ENCODE measurements around the gene NSMF.

Gene NSMF

DNA sequence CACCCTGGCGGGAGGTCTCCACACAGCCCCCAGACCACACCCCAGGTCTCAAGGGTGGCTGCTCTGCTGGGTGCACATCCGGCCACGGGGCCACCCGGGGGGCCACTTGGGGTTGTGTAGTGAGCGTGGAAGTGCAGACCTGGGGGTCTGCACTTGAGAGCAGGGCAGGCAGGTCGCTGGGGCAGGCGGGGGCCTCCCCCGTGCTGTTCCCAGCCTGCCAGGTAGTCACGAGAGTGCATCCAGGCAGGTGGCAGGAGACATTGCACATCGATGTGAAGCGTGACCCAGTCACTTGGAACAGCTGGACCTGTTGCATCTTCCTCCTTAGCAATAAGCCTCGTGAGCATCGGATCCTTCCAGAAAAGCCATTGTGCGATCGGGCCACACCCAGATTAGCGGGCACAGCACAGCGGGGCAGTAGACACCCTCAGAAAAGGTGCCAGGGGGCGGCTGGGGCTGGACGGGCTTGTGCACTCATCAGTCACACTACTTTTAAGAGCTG is 13.2 kb downstream of the NSMF start:
- no peak for TF ChIP-seq POLR2A (IDR thresholded peaks at IDR 0.05; ENCODE audit: low read length)
- no peak for TF ChIP-seq GATA1 (IDR thresholded peaks at IDR 0.05; ENCODE audit: low read depth, low read length)
- DNase-seq = no peak

DNA sequence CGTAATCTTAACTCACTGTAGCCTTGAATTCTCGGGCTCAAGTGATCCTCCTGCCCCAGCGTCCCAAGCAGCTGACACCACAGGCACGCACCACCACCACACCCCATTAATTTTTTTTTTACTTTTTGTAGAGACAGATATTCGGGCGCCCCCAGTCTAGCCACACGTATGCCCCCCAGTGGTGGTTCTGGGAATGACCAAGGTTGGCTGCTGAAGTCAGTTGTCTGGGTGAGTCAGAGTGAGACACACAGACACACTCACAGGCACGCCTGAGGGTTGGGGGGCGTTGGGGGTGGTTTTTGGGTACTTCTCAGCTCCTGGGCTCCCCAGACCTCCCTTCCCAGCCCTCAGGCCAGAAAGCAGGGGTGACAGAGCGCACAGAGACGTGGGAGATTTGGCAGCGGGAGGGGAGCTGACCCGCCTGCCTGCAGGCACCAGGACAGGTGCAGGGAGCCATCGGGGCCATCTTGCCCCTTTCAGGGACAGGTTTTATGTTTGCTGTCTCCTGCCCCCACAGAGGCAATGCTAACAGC is 13.8 kb downstream of the NSMF start:
- TF ChIP-seq GATA1 (IDR thresholded peaks at IDR 0.05; ENCODE audit: low read depth, low read length) (no peak), POLR2A (IDR thresholded peaks at IDR 0.05; ENCODE audit: low read length) (no peak)
- peak; percentile 82 to 89 for DNase-seq

DNA sequence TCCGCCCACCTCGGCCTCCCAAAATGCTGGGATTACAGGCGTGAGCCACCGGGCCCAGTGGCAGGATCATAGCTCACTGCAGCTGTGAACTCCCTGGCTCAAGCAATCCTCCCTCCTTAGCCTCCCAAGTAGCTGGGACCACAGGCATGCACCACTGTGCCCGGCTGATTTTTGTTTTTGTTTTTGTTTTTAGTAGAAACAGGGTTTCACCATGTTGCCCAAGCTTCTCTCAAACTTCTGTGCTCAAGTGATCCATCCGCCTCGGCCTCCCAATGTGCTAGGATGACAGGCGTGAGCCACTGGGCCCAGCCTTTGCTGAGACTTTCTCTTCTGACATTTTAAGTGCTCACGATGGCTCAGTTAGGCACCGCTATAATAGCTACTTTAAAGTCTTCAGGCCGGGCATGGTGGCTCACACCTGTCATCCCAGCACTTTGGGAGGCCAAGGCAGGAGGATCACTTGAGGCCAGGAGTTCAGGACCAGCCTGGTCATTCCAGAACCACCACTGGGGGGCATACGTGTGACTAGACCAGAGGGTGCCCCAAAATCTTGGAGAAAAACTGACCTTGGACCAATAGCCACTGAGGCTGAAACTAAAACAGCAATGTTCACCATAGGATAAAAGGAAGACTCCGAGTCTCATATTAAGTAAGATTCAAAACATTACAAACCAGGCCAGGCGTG is 14.9 kb downstream of the NSMF start:
- TF ChIP-seq POLR2A (IDR thresholded peaks at IDR 0.05; ENCODE audit: low read length) (no peak), GATA1 (IDR thresholded peaks at IDR 0.05; ENCODE audit: low read depth, low read length) (no peak)
- DNase-seq = no peak

DNA sequence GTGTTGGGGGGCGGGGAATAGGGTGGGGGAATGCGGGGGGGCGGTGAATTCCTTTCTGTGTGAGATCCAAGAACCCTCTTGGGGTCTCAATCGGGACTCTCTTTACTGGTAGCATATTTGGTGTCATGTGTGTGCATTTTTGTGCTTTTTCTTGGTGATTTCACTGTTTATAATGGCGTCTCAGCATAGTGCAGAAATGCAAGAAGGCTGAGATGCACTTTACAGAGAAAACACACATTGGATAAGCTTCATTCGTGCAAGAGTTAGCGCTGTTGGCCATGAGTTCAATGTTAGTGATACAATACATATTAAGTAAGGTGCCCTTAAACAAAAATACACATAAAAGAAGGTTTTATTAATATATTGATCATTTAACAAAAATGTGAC is 17.2 kb downstream of the NSMF start:
- DNase-seq = no peak
- no peak for TF ChIP-seq GATA1 (IDR thresholded peaks at IDR 0.05; ENCODE audit: low read depth, low read length)
- no peak for TF ChIP-seq POLR2A (IDR thresholded peaks at IDR 0.05; ENCODE audit: low read length)

DNA sequence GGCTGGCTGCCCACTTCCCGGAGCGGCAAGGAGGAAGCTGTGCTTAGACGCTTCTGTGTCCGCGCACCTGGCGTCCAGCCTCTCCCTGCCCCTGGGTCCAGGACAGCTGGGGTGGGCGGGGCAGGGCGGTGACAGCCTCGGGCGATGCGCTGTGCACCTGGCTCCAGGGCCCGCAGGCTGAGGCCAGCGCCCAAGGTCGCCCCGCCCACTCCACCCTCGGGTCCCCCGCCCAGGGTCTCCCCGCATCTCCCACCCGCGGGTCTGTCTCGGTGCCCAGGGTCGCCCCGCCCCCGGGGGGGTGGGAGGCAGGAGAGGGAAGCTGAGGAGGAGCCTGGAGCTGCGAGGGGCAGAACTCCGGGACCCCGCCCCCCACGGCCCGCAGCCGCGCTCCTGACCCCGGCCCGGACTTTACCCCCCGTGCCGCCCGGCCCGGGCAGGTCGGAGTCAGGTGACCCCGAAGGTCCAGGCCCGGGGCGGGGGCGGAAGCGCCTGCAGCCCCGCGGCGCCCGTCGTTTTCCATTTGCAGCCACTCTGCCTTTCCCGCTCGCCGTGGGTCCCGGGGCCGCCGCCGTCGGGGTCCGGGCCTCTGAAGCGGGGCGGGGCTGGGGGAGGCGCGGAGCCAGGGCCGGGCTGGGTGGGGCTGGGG is 17.7 kb downstream of the NSMF start, which contains the start of gene ENTPD8:
ENTPD8 (minus strand) TSS at position 69 of the 646 bp plus-strand sequence. CDS start 3,072 bp downstream, outside the sequence.
- DNase-seq = no peak
- TF ChIP-seq POLR2A (IDR thresholded peaks at IDR 0.05; ENCODE audit: low read length) (no peak), GATA1 (IDR thresholded peaks at IDR 0.05; ENCODE audit: low read depth, low read length) (no peak)

DNA sequence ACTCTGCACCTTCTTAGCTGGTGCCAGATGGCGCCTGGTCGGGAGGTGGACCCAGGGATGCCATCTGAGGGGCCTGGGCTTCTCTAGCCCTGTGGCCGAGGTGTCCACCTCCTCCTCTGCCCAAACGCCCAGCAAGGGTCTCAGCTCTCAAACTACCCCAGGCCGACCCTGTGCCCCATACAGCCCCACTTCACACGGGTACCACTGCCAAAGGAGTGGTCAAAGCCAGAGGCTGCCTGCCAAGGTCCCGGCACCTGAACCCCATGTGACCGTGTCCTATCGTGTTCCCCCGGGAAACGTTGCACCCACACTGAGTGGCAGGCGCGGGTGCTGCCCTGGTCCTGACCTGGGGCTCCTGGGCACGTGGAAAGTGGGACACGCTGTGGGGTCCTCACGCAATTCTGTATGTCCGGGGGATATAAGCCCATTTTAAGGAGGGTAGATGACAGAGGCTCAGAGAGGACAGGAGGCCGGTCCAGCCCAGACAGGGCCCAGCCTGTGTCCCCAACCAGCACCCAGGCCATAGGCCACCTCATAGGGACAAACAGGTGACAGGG is 19.9 kb downstream of the NSMF start:
- no peak for DNase-seq
- TF ChIP-seq GATA1 (IDR thresholded peaks at IDR 0.05; ENCODE audit: low read depth, low read length) (no peak), POLR2A (IDR thresholded peaks at IDR 0.05; ENCODE audit: low read length) (no peak)

DNA sequence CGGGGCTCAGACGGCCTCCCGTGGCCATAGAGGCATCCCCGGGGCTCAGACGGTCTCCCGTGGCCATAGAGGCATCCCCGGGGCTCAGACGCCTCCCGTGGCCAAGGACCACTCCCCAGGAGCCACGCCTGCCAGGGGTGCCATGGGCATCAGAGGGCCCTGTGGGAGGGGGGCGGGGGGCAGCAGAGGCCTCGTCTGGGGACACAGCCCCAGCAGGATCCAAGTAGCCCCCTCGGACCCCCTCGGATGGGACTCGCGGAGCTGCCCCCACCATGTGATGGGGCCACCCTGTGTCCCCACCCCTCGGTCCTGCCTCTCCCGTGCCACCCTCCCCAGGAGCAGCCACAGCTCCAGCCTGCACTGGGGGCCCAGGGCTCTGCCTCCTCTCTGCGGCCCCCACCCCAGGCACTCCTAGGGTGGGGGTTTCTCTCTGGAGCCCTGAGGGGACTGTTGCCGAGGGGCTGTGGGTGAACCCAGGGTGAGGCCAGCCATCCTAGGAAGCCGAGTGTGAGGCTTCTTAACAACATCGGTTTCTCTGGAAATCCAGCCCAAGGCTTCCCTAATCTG is 20.5 kb downstream of the NSMF start:
- DNase-seq = no peak
- TF ChIP-seq GATA1 (IDR thresholded peaks at IDR 0.05; ENCODE audit: low read depth, low read length) (no peak), POLR2A (IDR thresholded peaks at IDR 0.05; ENCODE audit: low read length) (no peak)

DNA sequence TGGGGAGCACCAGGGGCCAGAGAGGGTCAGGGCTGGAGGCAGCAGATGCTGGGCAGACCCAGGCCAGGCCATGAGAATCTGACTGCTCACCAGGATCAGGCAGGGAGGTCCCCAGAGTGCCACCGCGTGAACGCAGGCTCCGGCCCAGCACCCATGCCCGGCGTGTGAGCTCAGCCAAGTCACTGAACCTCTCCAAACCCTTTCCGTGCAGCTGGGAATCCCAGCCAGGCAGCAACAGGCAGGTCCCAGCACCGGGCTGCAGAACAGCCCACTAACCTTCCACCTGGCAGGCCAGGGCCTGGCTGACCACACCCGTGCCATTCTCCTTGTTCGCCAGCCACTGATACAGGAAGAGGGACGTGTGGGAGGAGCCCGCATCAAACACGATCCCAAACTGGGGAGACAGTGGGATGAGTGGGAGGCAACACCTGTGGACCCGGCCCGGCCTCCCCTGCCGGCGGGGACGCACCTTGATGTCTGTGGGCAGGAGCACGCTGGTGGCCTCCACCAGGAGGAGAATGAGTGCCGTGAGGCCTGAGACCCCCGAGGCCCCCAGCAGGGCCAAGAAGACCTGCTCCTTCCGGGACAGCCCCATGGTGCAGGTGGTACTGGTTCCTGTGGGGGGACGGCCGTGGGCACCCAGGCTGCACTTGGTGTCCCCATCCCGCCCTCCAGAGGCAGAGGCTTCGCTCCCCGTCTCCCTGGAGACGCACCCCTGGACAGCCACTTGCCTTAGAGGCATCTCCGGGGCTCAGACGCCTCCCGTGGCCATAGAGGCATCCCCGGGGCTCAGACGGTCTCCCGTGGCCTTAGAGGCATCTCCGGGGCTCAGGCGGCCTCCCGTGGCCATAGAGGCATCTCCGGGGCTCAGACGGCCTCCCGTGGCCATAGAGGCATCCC is 21.2 kb downstream of the NSMF start:
- TF ChIP-seq GATA1 (IDR thresholded peaks at IDR 0.05; ENCODE audit: low read depth, low read length) (no peak), POLR2A (IDR thresholded peaks at IDR 0.05; ENCODE audit: low read length) (no peak)

DNA sequence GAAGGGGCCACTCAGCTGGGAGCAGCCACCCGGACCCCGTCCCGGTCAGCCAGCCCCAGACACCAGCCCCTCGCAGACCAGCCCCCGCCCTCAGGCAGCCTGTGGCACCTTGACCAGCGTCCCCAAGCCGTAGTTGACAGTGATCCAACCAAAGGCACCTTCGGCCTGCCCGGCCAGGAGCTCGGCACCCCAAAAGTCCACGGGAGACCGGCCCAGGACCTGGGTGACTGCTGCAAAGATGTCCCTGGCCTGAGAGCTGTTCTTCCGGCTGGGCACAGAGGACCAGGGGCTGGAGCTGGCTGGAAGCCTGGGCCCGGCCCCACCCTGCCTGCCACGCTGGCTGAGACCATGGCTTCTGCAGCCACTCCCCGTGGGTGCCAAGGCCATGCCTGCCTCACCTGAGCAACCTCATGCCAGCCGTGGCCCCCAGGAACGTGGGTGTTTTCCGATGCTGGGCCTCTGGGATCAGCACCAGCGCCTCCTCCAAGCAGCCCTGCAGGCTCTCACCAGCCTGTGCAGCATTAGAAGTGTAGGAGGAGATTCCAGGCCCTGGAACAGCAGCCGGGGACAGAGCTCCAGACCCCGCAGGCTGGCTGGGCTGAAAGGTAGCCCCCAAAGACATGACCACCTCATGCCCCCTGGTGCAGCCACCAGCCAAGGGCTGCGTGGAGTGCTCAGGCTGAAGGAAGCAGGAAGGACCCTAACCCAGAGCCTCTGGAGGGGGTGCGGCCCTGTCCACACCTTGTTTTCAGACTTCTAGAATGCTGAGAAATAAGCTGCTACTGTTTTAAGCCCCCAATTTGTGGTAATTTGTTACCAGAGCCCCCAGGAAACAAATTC is 22.2 kb downstream of the NSMF start:
- no peak for DNase-seq
- TF ChIP-seq GATA1 (IDR thresholded peaks at IDR 0.05; ENCODE audit: low read depth, low read length) = no peak
- TF ChIP-seq POLR2A (IDR thresholded peaks at IDR 0.05; ENCODE audit: low read length) = no peak

More for the DNA sequence above, 21.2 kb downstream of the NSMF start:
- no peak for DNase-seq

DNA sequence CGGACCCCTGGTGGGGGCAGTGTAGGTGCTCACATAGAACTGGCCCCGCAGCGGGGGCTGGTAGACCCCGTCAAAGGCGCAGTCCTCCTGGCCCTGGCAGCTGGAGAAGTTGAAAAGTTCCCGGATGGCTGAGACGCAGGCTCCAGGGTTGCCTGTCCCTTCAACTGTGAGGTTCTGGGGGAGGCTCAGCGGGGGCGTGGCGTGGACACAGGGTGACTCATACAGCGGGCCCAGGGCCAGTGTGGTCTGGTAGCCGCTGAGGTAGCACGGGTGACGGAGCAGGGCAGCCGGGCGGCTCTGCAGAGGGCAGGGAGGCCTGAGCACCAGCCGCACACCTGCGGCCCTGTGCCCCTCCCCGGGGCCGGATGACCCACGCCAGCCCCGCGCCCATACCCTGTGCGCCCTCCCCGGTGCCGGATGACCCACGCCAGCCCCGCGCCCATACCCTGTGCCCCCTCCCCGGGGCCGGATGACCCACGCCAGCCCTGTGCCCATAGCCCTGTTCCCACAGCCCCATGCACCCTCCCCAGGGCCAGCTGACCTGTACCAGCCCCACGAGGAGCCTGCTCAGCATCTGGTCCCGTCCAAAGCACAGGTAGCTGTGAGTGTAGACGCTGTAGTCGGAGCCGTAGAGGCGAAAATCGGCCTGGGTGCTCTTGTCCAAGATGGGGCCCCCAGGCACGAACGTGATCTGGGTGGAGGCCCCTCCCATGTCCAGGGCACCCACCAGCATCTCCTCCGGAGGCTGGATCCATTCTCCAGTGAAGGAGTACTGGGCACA is 23.0 kb downstream of the NSMF start:
- no peak for TF ChIP-seq POLR2A (IDR thresholded peaks at IDR 0.05; ENCODE audit: low read length)
- TF ChIP-seq GATA1 (IDR thresholded peaks at IDR 0.05; ENCODE audit: low read depth, low read length) = no peak

DNA sequence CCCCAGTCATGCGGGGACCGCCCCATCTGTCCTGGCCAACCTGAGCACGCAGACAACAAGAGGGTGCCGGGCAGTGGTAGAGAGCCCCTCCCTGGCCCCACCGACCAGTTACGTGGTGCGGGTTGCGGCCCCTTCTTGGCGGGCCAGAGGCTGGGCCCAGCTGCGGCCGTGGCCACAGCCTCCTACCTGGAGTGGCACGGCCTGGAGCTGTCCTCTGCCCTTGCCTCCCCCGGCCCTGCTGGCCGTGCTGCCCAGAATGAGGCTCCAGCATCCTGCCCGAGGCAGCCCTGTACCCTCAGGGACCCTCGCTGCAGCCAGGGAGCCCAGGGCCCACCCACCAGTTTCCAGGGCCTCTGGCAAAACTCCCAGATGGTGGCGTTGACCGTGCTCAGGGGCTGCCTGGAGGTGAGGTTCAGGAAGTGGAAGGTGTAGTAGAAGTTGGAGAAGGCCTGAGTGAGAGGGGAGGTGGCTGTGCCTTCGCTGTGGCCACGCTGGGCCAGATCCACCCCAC is 23.7 kb downstream of the NSMF start:
- DNase-seq = no peak
- TF ChIP-seq POLR2A (IDR thresholded peaks at IDR 0.05; ENCODE audit: low read length) (no peak), GATA1 (IDR thresholded peaks at IDR 0.05; ENCODE audit: low read depth, low read length) (no peak)

More for the DNA sequence above, 23.0 kb downstream of the NSMF start:
- peak in 1 of 2 experiments; percentile 27 for DNase-seq

Measured in erythroblast (primary cell).